PC-3 (cell line): Measurements from ENCODE around the gene LMTK2.

Experiments
- EZH2 ChIP-seq: fragments of 300-600 bp; sonication (generic); IDR thresholded peaks from one replicate; pipeline ENCODE4 v1.6.1; 2017; ENCODE audit warnings: antibody characterized with exemption, mild to moderate bottlenecking, low read length; ENCODE audit not compliant: unreplicated experiment
- EZH2phosphoT487 ChIP-seq: fragments of 300-600 bp; sonication (generic); IDR thresholded peaks from 2 replicates; pipeline ENCODE4 v1.6.1; 2018; ENCODE audit warnings: mild to moderate bottlenecking, antibody characterized with exemption, low read length, borderline replicate concordance
- TF ChIP-seq, protein P1 (sequence below): fragments of 300-600 bp; sonication (generic); conservative IDR thresholded peaks from 2 replicates; pipeline ENCODE4 v1.5.1; 2017; ENCODE audit warnings: antibody characterized with exemption, low read depth, mild to moderate bottlenecking, low read length

DNA sequence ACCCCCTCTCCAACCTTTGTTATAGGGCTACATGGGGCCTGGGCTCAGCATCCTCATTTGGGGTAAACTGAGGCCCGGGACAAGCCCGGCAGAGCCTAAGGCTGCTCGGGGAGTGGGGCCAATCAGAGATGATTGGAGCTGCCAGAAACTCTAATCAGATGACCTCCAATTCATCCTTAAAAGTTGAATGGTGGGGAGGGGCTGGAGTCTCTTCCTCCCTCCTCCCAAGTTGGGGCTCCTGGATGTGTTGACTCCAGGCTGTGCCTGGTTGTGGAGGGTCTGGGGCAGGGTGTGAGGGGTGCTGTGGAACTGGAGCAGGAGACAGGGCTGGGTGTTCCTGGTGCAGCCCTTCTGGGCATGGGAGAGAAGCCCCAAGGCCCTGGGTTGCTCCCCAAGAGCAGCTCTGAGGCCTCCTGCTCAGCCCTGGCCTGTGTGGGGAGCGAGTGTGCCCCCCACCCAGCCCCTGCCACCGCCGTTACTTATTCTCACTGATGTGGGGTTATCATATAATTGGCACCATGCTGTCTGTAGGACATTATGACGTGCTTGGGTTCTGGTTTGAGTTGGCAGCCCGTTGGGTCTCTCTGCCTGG is 106.7 kb downstream of the LMTK2 start:
- TF ChIP-seq EZH2phosphoT487 (no peak), EZH2 (no peak)
- TF ChIP-seq, protein P1, sequence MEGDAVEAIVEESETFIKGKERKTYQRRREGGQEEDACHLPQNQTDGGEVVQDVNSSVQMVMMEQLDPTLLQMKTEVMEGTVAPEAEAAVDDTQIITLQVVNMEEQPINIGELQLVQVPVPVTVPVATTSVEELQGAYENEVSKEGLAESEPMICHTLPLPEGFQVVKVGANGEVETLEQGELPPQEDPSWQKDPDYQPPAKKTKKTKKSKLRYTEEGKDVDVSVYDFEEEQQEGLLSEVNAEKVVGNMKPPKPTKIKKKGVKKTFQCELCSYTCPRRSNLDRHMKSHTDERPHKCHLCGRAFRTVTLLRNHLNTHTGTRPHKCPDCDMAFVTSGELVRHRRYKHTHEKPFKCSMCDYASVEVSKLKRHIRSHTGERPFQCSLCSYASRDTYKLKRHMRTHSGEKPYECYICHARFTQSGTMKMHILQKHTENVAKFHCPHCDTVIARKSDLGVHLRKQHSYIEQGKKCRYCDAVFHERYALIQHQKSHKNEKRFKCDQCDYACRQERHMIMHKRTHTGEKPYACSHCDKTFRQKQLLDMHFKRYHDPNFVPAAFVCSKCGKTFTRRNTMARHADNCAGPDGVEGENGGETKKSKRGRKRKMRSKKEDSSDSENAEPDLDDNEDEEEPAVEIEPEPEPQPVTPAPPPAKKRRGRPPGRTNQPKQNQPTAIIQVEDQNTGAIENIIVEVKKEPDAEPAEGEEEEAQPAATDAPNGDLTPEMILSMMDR = no peak
